RWPE1 (cell line): ENCODE measurements around the gene PDLIM3.
"Not testable (repeated sequence)": the region's sequence is repeated elsewhere in the genome, so short reads cannot be mapped to it uniquely, and the experiment has no call there.

ENCODE experiments used
- CTCF ChIA-PET: fragments of 350-600 bp; sonication (Branson Sonifier 250); formaldehyde crosslinking; extraction: SDS; loops from one replicate; lab custom pipeline; 2021; lab: Yijun Ruan, JAX
- POLR2A ChIA-PET: fragments of 400-600 bp; formaldehyde crosslinking; extraction: SDS; loops from one replicate; lab custom pipeline; 2020; ENCODE audit warnings: antibody characterized with exemption; ENCODE audit not compliant: low non-redundant PET; lab: Yijun Ruan, JAX
- DNase-seq: peaks from one replicate; pipeline ENCODE4 v3.0.0; 2012; ENCODE audit warnings: low spot score
- H3K27ac ChIP-seq: fragments of 450-650 bp; 2 replicates; pipeline ENCODE4 v1.5.1; 2017
- CTCF ChIP-seq: fragments of 450-650 bp; conservative IDR thresholded peaks from 2 replicates; pipeline ENCODE4 v1.5.1; 2017; ENCODE audit warnings: low read depth, mild to moderate bottlenecking

The PDLIM3 gene

DNA sequence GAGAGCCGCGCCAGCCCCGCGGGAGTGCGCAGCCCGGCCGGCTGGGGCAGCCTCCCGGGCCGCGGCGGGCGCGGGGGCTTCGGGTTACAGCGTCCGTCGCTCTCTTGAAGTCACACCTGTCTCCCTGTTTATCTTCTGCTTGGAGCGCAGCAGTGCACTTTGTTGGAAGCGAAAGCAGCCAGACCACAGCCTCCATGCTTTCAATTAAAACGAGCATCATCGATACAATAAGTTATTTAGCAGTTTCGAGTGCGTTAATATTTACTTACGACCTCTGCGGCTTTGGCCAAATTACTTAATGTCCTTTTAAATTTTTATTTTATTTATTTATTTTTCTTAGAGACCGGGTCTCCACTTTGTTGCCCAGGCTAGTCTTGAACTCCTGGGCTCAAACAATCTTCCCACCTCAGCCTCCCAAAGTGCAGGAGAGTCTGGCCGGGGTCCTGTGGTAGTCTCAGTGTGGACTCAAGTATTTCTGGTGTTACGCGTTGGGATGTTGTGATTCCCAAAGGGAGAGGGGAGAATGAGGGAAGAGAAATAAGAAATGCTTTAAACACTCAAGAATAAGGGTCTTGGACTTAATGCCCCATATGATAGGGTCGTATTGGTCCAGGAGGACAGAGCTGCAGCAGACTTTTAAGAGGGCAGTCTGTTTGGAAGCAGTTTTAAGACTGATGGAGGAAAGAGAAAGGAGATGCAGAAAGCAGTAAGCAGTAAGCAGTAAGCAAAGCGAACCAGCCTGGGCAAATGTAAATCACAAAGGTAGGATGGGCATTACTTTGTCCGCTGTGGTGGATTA lies 504 bp upstream of the PDLIM3 start:
- H3K27ac ChIP-seq: no peak overlapping the region
- ChIA-PET POLR2A (interaction anchor here (0.6 kb wide), 1 partner anchor 47 kb away, joined by 5 read pairs; no protein-coding TSS in a partner anchor), CTCF (interaction anchor here (1.0 kb wide), 1 partner anchor 62 kb away, joined by 3 read pairs; no protein-coding TSS in a partner anchor)
- TF ChIP-seq CTCF: no peak
- DNase-seq: no peak

- ChIA-PET CTCF (no interaction called here), POLR2A (no interaction called here)
- no peak overlapping the region for H3K27ac ChIP-seq
- TF ChIP-seq CTCF: no peak
- DNase-seq: no peak
These were observed 819 bp downstream of the PDLIM3 start for GRCh38 chr4:185534511-185534865.

DNA sequence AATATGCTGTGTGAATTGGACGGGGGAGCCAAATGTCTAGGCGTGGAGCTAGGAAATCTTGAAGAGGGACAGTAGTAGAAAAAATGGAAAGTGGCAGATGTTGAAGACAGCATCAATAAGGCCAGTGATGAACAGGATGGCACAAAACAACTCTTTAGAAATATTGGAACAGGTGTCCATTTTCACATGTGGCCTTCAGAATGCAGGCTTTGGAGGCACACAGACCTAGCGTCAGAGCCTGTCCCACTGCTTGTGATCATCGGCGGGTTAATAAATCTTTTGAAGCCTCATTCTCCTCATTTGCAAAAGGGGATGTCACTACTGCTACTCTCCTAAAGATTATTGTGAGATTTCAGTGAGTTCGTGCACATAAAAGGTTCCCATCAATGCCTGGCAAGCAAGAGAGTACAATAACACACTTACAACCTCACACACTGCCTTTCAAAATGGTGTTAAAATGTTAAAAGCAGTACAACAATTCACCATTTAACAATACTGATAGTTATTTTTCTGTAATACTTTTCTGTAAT lies 2.4 kb downstream of the PDLIM3 start:
- DNase-seq: no peak
- TF ChIP-seq CTCF: no peak
- ChIA-PET CTCF (interaction anchor here (0.5 kb wide), 1 partner anchor 541 kb away, joined by 3 read pairs; no protein-coding TSS in a partner anchor), POLR2A (no interaction called here)
- H3K27ac ChIP-seq: no peak overlapping the region

GRCh38 chr4:185532293-185532692 lies 3.0 kb downstream of the PDLIM3 start:
- CTCF ChIA-PET: no interaction called here
- DNase-seq: no peak
- TF ChIP-seq CTCF: no peak
- no peak overlapping the region for H3K27ac ChIP-seq
- POLR2A ChIA-PET: no interaction called here

DNA sequence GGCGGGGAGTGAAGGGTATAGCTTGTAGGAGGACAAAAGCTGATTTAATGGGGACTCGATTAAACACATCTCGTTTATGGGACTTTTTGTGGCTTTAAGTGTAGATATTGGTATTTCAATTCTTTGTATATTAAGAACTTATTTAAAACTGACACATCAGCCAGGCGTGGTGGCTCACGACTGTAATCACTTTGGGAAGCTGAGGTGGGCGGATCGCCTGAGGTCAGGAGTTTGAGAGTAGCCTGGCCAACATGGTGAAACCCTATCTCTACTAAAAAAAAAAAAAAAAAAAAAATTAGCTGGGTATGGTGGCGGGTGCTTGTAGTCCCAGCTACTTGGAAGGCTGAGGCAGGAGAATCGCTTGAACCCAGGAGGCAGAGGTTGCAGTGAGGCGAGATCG lies 3.7 kb downstream of the PDLIM3 start:
- DNase-seq, CTCF ChIA-PET, H3K27ac ChIP-seq, POLR2A ChIA-PET: not testable (repeated sequence)

DNA sequence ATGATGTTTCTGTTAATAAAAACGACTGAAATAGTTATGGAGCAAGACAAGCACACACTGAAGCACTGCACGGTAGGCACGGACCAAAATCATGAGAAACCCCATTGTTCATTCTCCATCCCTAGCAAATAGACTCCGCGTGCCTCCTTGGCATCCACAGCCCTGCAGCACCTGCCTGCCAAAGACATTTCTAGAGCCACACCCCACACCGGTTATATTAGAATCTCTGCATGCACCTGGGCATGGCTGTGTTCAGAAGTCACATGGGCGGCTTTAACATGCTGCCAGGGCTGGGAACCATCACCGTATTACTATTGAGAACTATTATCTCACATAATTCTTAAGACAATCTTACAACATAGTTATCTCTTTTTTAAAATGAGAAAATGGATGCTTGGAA lies 5.9 kb downstream of the PDLIM3 start:
- no peak for DNase-seq
- ChIA-PET POLR2A (no interaction called here), CTCF (no interaction called here)
- H3K27ac ChIP-seq: no peak overlapping the region
- TF ChIP-seq CTCF: no peak
